Muscle of arm (tissue), 14 donors: Measurements from ENCODE around the gene UTP18. TPM values are rescaled to one million over a fixed set of nuclear protein-coding genes. Genes with fewer than 3 reads are reported as not detected.
A peak's percentile ranks its signal among the peaks of the same experiment; 100 is the strongest.
"Not testable (repeated sequence)": the region's sequence is repeated elsewhere in the genome, so short reads cannot be mapped to it uniquely, and the experiment has no call there.

Experiments
- DNase-seq: peaks from one replicate; pipeline ENCODE4 v3.0.0-alpha.2; 2013
- long read RNA-seq, 11 donors: transcript quantifications; one replicate each; lab custom pipeline, GENCODE V29; 2026
- polyA plus RNA-seq, 12 donors: library from polyadenylated mRNA; unstranded; fragments of 120-200 nt; gene quantifications; one replicate each; pipeline ENCODE4 v1.2.1, GENCODE V29; 2013; ENCODE audit not compliant: insufficient read length in 12 of 12

The UTP18 gene
- polyA plus RNA-seq: 10 to 100 TPM in 11 of 12 donors, not detected in 1; 22.6 to 40.5 (median 30.2) TPM
- long read RNA-seq, donor 1, transcript UTP18-201 (14 exons, 1,894 nt): major isoform, 8 of 19 reads
- long read RNA-seq, donor 1, partial matches to known transcripts: 9 of 19 reads
- long read RNA-seq, donor 1, other reads (novel, unspliced or antisense): 0 of 19 reads
- long read RNA-seq, donor 2, transcript UTP18-201 (14 exons, 1,894 nt): major isoform, 17 of 17 reads
- long read RNA-seq, donor 2, partial matches to known transcripts: 0 of 17 reads
- long read RNA-seq, donor 2, other reads (novel, unspliced or antisense): 0 of 17 reads
- long read RNA-seq, donor 3, partial matches to known transcripts: 0 of 4 reads
- long read RNA-seq, donor 3, other reads (novel, unspliced or antisense): 0 of 4 reads
- long read RNA-seq, donor 4, partial matches to known transcripts: 0 of 2 reads
- long read RNA-seq, donor 4, other reads (novel, unspliced or antisense): 0 of 2 reads
- long read RNA-seq, donor 5, transcript UTP18-201 (14 exons, 1,894 nt): major isoform, 11 of 11 reads
- long read RNA-seq, donor 5, partial matches to known transcripts: 0 of 11 reads
- long read RNA-seq, donor 5, other reads (novel, unspliced or antisense): 0 of 11 reads
- long read RNA-seq, donor 6, transcript UTP18-201 (14 exons, 1,894 nt): major isoform, 7 of 12 reads
- long read RNA-seq, donor 6, partial matches to known transcripts: 5 of 12 reads
- long read RNA-seq, donor 6, other reads (novel, unspliced or antisense): 0 of 12 reads
- long read RNA-seq, donor 7, partial matches to known transcripts: 6 of 8 reads
- long read RNA-seq, donor 7, other reads (novel, unspliced or antisense): 0 of 8 reads
- long read RNA-seq, donor 8, transcript UTP18-201 (14 exons, 1,894 nt): major isoform, 12 of 12 reads
- long read RNA-seq, donor 8, partial matches to known transcripts: 0 of 12 reads
- long read RNA-seq, donor 8, other reads (novel, unspliced or antisense): 0 of 12 reads
- long read RNA-seq, donor 9, transcript UTP18-201 (14 exons, 1,894 nt): major isoform, 9 of 9 reads
- long read RNA-seq, donor 9, partial matches to known transcripts: 0 of 9 reads
- long read RNA-seq, donor 9, other reads (novel, unspliced or antisense): 0 of 9 reads
- long read RNA-seq, donor 10, transcript UTP18-201 (14 exons, 1,894 nt): major isoform, 5 of 5 reads
- long read RNA-seq, donor 10, partial matches to known transcripts: 0 of 5 reads
- long read RNA-seq, donor 10, other reads (novel, unspliced or antisense): 0 of 5 reads
- long read RNA-seq, donor 11, transcript UTP18-201 (14 exons, 1,894 nt): major isoform, 7 of 14 reads
- long read RNA-seq, donor 11, partial matches to known transcripts: 6 of 14 reads
- long read RNA-seq, donor 11, other reads (novel, unspliced or antisense): 0 of 14 reads

DNA sequence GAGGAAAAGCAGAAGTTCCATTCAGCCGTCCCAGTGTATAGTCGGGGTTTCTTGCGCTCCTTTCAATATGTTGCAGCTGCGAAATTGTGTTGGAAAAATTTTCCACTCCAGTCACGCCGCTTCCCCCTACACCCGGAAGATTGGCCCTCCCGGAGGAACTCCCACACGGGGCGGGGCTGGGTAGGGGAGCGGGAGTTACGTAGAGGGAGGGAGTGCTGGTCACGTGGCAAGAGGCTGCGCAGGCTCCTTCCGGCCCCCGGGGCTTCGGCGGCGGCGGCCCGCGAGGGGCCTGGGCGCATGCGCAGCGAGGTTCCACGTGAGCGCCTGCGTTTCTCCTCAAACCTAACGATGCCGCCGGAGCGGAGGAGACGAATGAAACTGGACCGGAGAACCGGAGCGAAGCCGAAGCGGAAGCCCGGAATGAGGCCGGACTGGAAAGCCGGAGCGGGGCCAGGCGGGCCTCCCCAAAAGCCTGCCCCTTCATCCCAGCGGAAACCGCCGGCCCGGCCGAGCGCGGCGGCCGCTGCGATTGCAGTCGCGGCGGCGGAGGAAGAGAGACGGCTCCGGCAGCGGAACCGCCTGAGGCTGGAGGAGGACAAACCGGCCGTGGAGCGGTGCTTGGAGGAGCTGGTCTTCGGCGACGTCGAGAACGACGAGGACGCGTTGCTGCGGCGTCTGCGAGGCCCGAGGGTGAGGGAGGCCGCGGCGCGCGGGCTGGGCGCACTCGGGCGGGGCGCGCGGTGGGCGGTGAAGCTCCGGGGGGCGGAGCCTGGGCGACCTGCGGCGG, at the start of gene UTP18:
Gene UTP18, plus strand, starts transcription at position 310 of the 787 bp plus-strand sequence. Its CDS starts 39 bp downstream, at position 349.
- peak; percentile 98 for DNase-seq

DNA sequence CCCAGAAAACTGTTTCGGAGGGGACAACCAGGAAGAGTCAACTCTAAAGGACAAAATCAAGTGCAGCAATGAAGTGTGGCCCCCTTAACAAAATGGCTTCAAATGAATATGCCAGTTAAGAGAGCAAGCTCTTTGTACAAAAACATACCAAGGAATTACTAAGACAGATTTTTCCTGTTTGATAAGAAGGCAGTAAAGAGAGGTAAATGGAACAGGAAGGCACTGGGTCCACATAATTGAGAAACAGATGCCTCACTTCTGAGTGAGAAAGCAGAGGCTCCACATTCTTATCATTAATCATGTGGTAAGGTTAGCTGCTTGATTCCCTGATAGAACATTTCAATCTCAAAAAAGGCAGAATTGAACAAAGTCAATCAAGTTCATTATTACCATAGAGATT, 45.4 kb upstream of the UTP18 start:
- no peak for DNase-seq

DNA sequence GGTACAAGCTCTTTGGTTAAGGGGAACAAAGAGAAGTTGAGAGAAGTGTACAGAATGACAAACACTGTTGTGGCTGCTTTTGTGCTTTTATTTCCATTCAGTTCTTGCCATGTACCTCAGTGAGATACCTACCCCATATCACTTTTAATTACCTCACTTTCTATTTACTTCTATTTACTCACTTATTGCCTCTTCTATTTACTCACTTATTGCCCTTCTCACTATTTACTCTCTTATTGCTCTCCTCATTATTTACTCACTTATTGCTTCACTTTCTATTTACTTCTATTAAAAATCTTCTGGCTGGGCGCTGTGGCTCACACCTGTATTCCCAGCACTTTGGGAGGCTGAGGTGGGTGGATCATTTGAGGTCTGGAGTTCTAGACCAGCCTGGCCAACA, 42.4 kb upstream of the UTP18 start:
- no peak for DNase-seq

DNA sequence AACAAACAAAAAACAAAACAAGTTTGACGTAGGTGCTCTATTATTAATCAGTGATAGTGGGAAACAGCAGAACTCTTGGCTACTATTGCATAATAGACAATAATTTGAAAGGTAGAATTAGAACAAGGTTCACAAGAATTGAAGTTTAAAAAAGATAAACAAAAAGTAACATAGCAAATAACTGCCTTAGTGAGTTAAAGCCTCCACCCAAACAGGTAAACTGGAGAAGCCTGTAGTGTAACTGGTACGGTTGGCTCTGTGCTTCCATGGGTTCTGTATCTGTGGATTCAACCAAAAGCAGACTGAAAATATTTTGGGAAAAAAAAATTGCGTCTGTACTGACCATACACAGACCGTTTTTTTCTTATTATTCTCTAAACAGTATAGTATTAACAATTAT, 39.0 kb upstream of the UTP18 start:
- no peak for DNase-seq

DNA sequence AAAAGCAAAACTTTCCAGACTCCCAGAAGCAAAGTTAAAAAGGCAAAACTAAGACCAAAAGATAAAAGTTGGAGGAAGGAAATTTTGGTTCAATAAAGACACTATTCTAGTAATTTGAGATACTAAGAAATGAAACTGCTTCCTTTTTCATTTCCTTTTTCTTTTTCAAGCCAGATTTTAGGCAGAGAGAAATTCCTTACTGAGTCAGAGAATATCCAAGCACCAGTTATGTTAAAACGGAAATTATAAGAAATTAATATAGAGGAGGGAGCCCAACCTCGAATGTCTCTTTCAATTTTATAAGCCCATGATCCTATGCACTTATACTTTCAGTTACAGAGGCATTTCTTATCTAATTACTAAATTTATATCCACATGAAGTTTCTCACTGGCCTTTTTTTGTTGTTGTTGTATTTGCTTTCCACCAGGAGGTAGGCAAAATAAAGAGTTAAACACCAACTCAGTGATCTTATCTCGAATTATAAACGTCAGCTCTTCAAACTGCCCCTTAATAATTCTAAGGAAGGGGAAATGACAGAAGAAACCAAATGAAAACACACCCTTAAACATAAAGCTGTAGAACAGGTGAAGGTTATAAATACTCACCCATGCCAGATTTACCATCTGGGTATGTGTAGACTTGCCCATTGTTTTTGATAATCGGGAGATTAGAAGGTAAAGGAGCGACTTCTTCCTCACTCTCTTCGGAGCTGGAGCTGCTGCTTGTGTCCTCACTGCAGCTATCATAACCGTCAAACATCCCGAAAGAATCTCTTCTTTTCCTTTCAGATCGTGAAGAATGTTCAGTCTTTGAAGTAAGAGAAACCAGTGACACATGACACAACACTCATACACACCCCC, 35.7 kb upstream of the UTP18 start:
- DNase-seq: no peak

DNA sequence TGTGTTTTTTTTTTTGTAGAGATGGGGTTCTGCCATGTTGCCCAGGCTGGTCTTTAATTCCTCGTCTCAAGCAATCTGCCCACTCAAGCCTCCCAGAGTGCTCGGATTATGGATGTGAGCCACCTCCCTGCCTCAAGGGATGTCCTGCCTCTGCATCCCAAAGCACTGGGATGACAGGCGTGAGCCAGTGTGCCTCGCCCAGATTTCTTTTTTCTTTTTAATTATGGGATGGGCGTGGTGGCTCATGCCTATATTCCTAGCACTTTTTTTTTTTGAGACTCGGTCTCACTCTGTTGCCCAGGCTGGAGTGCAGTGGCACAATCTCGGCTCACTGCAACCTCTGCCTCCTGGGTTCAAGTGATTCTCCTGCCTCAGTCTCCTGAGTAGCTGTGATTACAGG, 34.8 kb upstream of the UTP18 start:
- not testable (repeated sequence) for DNase-seq

DNA sequence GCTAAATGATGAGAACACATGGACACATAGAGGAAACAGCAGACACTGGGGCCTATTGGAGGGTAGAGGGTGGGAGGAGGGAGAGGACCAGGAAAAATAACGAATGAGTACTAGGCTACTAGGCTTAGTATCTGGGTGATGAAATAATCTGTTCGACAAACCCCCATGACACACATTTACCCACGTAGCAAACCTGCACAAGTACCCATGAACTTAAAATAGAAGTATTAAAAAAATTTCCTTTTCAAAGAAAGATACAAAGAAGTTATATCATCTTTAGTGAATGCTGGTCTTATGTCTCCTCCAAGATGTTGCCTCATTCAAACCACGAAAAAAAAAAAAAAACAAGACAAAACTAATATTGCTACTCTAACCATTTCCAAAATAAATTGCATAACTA, 32.2 kb upstream of the UTP18 start:
- DNase-seq: no peak

DNA sequence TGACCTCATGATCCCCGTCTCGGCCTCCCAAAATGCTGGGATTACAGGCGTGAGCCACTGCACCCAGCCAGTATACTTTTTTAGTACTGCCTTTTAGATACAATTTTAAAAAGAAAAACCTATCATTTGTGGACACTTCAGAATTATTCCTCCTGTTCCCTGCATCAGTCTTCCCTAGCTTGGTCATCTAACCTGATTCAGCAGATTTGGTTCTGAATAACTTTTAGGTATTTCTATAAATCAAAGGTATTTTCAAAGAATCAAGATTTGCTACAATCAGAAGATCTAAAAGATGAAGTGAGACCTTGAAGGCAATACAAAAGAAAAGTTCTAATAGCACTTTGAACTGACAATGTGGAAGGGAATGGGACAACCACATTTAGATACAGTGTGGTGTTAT, 30.5 kb upstream of the UTP18 start:
- no peak for DNase-seq

DNA sequence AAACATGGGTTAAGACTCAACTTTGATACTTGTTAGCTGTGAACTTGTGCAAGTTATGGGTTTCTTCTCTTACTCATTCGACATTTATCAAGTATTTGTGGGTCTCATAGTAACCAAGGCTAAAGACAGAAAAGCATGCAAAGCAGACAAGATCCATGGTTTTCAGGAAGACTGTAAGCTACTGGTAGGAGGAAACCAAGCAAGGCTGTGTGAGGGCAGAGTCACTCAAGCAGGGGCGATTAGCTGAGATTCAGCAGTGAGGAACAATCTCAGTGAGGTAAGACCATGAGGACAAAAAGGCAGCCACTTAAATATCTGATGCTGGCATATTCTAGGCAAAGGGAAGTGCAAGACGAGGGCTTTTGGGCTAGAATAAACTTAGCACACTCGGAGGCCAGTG, 30.0 kb upstream of the UTP18 start:
- DNase-seq: no peak

DNA sequence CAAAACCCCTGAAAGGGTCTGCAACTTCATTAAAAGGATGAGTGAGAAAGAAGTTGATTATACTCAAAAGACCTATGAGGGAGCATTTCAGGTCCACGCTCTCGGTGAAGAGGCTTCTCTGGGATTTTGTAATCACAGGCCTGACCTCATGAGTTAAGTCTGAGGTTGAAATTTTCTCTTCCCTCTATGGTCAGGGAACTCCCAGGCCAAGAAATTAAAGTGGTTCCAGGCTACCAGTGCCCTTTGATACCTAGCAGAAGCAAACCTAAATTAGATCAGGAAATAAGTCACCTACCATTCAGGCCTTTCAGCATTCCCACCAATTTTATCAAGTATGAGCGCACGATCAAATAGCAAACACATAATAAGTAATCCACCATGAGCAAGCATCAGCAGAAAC, 28.3 kb upstream of the UTP18 start:
- DNase-seq: no peak

DNA sequence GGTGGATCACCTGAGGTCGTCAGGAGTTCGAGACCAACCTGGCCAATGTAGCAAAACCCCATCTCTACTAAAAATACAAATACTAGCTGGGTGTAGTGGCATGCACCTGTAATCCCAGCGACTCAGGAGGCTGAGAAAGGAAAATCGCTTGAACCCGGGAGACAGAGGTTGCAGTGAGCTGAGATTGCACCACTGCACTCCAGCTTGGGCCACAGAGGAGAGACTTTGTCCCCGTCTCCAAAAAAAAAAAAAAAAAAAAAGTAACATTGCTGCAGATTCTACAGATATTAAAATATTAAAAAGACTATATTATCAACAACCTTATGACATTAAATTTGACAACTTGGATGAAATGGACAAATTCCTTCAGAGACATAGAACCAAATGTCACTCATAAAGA, 26.2 kb upstream of the UTP18 start:
- DNase-seq: no peak

DNA sequence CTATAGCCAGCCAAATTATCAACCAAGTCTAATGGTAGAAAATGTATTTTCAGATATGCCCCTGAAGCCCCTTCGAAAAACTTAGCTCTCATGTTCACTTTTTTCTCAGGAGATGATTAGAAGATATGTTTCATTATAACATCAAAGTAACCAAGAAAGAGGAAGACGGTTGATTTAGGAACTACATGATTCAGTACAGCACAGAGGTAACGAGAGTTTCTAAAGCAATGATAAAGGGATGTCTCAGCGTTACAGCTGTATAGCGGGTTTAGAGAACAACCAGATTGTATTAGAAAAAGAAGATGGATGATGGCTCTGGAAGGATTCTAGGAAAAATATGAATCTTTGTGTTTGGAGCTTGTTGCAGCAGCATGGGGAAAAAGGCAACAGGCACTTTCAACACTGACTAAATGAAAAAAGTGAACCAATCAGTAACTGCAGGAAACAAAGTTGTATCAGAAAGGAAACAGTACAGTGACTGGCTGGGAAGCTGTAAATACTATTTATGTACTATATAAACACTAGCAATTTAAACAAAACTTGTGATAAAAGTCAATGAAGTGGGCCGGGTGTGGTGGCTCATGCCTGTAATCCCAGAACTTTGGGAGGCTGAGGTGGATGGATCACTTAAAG, 22.0 kb upstream of the UTP18 start:
- DNase-seq: no peak

DNA sequence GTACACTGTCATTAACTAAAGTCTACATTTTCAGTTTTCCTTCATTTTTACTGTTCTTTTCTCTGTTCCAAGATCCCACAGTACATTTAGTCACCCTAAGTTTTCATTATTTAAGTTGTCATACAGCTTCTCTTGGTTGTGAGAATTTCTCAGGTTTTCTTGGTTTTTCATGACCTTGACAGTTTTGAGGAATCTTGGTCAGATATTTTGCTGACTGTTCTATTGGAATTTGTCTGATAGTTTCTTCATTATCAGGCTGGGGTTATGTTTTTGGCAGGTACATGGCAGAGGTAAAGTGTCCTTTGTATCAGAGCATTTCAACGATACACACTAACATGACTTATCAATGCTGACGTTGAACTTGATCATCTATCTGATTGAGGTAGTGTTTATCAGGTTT, 20.1 kb upstream of the UTP18 start:
- DNase-seq: no peak

DNA sequence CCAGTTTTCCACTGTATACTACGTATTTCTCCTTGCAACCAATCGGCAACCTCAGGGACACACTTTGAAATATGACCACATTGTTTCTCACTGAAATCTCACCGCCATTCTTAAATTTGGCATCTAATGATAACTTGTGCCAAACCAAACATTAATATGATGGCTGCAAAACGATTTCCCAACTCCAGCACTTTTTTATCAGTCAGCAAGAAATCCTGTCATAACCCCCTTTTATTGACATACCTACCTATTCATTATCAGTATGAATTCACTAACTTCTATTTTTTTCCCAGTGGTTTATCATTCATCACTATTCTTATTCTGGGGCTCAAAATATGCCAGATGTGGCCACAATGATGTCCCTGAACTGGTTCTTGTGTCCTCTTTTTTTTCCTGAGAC, 16.3 kb upstream of the UTP18 start:
- no peak for DNase-seq

DNA sequence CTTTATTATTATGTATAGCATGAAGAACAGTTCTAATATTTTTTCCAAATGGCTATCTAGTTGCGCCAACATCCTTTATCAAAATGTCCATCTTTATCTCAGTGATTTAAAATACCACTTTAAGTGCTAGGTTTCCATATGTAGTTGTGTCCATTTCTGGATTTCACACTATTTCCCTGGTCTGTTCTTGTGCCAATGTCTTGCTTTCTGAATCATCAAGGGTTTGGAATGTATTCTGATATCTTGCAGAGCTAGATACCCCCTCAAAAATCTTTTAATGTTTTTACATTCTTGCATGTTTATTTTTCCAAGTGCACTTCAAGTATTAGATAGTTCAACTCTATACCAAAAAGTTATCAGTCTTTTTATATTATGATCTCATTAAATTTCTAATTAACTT, 14.8 kb upstream of the UTP18 start:
- no peak for DNase-seq

DNA sequence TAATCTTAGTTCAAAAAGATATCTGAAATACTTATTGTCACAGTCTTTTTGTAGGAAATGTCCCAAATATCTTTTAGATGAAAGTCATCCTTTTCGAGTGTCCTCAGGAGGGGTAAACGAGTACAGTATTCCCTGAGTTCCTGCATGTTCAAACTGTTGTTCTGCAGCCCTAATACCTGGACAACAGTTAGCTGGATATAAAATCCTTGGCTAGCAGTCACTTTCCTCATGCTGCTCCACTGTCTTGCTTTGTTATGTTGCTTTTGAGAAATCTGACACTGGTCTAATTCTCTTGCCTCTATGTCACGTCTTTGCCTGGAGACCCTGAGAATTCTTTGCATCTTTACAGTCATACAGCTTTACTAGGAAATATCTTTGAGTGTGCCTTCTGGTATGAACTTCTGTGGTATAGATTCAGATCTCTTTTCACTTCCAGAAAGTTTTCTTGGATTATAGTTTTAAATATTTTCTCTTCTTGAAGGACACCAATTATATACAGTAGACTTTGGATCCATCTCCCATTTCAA, 10.0 kb upstream of the UTP18 start:
- DNase-seq: no peak

DNA sequence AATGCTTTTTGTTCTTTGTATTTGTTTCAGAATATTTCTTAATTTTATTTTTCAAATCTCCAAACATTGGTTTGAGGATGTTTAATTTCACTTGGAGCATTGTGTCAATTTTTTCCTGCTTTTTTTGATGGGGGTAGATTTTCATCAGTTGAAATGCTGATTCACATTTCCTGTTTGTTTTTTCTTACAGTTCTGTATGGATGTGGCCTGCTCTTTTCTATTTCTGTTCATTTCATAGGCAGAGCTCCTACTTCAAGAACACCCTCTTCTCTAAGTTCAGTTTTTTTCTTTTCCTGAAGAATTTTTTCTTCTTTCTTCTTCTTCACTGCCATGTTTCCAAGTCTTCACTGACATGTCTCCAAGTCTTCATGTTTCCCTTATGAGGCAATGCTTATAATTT, 9.3 kb upstream of the UTP18 start:
- DNase-seq: no peak

DNA sequence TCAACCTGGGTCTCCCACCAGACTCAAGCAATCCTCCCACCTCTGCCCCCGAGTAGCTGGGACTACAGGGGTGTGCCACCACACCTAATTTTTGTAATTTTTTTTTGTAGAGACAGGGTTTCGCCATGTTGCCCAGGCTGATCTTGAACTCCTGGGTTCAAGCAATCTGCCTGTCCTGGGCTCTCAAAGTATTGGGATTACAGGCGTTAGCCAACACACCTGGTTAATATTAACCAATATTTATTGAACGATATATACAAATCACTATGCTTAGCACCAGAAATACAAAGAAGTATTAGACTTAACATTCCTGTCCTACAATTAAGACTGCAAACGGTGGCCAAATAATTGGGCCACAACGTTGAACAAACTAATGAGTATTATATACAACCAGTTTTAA, 4.7 kb upstream of the UTP18 start:
- DNase-seq: no peak

DNA sequence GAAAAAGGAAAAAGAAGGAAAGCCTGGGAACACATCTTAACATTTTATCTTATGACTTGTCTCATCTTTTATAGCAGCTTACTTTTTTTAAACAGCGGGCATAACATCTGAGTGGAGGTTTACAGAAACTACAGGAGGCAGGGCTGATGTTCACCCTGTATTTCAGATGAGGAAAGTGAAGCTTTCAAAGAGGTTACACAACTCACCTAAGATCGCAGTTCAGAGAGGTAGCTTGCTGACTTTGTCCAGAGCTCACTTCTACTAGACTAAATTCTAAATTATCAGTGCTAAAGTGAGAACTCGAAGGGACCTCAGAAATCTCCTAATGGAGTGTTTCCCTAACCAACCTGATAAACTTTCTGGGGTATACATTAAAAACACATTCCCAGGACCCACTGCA, 4.2 kb upstream of the UTP18 start:
- DNase-seq: no peak
